LNCAP (cell line): ENCODE measurements around the gene PDE12.

Experiments
- CTCF ChIP-seq: fragments of 450-650 bp; IDR thresholded peaks from 2 replicates; pipeline ENCODE4 v1.5.1; 2017; ENCODE audit warnings: mild to moderate bottlenecking

PDE12 gene

GRCh38 chr3:57555738-57556458 is at the start of gene PDE12:
TSS of gene PDE12 (plus strand) at chr3:57556274. CDS start at chr3:57556380, 106 bp downstream.
- no peak for TF ChIP-seq CTCF

DNA sequence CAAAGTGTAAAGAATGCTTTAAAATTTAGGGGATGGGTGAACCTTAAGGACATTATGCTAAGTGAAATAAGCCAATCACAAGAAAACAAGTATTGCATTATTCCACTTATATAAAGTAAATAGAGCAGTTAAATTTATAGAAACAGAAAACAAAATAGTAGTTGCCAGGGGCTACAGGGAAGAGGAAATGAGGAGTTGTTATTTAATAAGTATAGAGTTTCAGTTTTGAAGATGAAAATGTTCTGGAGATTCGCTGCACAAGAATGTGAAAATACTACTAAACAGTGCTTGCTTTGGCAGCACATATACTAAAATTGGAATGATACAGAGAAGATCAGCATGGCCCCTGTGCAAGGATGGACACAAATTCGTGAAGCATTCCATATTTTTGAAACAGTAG is 43.9 kb upstream of the PDE12 start:
- TF ChIP-seq CTCF: no peak

- TF ChIP-seq CTCF: no peak
These were observed 37.7 kb upstream of the PDE12 start for GRCh38 chr3:57518276-57518915.

GRCh38 chr3:57530071-57530608 is 25.9 kb upstream of the PDE12 start:
- no peak for TF ChIP-seq CTCF

GRCh38 chr3:57538465-57538864 is 17.6 kb upstream of the PDE12 start:
- no peak for TF ChIP-seq CTCF

DNA sequence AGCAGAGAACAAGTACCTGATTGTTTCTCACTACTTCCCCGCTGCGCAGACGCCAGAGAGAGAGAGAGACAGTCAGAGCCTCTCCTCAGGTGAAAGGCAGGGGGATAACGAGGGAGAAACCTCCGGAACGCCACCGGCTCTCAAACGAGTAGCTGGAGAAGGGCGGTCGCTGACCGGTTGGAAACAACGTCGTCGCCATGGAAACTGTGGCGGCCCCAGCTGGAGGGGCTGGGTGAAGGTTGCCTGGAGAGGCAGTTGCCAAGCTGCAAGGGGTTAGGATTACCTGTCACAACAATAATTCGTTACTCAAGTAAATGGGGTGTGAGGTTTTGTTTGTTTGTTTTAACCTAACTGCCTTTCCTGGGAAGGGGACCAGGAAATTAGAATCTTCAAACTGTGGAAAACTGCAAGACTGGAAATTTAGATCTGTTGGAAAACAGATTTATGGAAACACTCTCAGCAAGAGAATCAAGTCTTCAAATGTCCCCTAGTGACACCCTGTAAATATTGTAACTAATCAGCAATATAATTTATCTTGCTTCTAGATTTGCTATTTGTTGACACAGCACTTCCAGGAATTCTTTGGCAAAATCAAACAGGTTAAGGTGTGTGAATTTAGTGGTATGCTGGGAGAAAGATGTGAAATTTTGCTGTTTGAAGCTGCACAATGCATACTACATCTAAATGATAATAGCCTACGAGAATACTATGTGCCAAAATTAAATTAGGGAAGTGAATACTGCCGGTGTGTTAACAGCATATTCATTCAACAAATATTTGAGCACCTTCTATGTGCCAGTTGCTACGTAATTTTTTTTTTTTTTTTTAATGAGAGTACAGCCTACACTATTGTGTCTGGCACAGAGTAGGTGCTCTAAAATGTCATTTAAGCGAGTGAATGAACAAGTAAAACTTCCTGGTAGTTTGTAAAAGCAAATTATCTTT is 11.6 kb upstream of the PDE12 start, which contains the start of gene DNAH12:
DNAH12 (minus strand) TSS at position 164 of the 945 bp plus-strand sequence. CDS start 1,474 bp downstream, outside the sequence.
- TF ChIP-seq CTCF: no peak

DNA sequence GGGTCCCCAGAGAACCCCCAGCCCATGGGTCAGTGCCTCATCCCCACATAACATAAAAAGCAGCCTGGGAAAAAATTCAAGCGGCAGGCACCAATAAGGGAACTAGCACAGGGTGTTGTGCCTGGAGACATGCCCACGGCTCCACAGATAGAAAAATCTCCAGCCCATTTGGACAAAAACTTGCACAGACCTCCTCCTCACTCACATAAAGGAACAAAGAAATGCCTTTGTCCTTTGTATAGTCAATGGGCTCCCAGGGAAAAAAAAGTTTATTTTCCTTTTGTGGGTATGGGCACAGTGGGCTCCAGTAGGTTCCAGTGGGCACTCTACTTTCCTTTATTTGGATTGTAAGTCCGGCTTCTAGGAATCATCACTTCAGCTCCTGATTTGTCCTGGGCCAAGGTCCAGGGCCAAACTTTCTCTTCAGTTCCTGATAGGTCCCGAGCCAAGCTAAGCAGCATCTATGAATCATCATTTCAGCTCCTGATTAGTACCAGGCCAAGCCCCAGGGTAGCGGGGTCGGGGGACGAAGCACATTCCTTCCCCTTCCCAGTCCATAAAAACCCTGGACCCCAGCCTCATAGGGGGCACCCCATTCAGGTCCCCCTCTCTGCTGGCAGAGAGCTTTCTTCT is 10.3 kb upstream of the PDE12 start:
- TF ChIP-seq CTCF: no peak
